Stimulated activated CD4-positive, alpha-beta T cell treated with anti-CD3 and anti-CD28 coated beads, Interleukin-12 subunit alpha, Interleukin-12 subunit beta, amount 100 ng/mL, for 24 hours (primary cell): ENCODE results near the gene ENPP3.
"Not testable (repeated sequence)": the region's sequence is repeated elsewhere in the genome, so short reads cannot be mapped to it uniquely, and the experiment has no call there.

Experiments used
- DNase-seq, 2 experiments: peaks; one replicate each; pipeline ENCODE4 v3.0.0-alpha.2; 2020; ENCODE audit warnings: low read depth in 2 of 2

Gene ENPP3

DNA sequence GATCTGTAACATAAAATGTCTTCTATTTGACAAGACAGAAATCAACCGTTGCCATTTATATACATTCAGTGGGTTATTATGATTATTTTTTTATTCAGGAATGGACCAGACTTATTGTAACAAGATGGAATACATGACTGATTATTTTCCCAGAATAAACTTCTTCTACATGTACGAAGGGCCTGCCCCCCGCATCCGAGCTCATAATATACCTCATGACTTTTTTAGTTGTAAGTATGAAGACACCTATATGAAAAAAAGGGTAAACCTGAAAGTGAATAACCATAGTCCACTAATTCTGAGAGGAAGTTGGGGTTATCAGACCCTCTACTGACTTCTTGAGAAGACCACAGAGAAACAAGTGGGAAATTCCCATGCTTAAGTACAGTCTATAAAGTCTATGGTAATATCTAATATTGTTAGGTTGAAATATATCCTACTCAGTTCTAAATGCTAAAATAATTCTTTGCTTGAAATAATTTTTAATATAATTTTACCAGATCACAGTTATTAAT, 48.2 kb downstream of the ENPP3 start:
- DNase-seq: no peak

DNA sequence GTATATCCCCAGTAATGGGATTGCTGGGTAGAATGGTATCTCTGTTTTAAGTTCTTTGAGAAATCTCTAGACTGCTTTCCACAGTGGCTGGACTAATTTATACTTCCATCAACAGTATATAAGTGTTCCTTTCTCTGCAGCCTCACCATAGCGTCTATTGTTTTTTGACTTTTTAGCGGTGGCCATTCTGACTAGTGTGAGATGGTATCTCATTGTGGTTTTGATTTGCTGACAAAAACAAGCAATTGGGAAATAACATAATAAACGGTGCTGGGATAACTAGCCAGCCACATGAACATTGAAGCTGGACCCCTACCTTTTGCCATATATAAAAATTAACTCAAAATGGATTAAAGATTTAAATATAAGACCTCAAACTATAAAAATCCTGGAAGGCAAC, 49.9 kb downstream of the ENPP3 start:
- DNase-seq: no peak

DNA sequence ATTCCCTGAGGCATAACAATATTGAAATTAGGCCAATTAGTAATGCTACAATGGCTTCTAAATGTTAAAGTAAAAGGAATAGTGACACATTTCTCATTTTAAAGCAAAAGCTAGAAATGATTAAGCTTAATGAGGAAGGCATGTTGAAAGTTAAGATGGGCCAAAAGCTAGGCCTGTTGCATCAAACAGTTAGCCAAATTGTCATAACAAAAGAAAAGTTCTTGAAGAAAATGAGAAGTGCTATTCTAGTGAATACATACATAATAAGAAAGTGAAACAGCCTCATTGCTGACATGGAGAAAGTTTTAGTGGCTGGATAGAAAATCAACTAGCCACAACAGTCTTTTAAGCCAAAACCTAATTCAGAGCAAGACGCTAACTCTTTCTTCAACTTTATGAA, 51.2 kb downstream of the ENPP3 start:
- no peak for DNase-seq

DNA sequence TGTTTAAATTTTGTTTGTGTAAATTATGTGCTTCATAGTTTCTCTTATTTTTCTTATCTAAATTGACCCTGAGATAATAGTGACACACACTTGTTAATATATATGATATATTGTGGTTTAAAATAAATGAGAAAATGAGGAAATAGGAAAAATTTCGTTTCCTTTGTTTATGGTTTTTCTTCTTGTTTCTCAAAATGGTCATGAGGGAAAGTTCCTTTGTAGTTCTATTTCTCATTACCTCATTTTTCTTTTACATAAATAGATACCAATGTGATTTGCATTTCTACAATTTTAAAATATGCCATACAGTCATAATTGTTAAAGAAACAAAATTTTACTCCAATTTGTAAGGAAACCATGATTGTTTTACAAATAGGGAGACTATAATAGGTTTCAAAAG, 54.9 kb downstream of the ENPP3 start:
- no peak for DNase-seq

DNA sequence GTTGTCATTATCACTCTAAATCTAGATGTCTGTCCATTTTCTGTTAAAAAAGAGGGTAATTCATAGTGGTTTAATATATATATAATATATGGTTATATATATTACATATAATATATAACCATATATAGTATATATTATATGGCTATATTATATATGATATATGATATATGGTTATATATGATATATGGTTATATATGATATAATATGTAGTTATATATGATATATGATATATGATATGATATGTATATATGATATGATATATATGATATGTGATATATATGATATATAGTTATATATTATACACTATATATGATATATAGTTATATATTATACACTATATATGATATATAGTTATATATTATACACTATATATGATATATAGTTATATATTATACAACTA, 55.5 kb downstream of the ENPP3 start:
- DNase-seq: no peak

DNA sequence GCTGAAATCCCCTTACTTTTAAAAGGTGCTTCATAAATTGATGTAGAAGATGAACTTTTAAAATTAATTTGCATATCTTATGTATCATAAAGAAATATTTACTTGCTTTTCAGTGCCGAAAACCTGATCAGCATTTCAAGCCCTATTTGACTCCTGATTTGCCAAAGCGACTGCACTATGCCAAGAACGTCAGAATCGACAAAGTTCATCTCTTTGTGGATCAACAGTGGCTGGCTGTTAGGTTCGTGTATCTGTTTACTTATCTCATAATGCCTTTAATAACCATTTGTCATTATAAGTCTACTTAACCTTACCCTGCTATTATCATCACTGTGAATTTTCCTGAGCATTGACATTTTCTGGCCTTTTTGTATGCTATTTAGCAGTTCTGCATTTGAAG, 56.3 kb downstream of the ENPP3 start:
- DNase-seq: no peak

DNA sequence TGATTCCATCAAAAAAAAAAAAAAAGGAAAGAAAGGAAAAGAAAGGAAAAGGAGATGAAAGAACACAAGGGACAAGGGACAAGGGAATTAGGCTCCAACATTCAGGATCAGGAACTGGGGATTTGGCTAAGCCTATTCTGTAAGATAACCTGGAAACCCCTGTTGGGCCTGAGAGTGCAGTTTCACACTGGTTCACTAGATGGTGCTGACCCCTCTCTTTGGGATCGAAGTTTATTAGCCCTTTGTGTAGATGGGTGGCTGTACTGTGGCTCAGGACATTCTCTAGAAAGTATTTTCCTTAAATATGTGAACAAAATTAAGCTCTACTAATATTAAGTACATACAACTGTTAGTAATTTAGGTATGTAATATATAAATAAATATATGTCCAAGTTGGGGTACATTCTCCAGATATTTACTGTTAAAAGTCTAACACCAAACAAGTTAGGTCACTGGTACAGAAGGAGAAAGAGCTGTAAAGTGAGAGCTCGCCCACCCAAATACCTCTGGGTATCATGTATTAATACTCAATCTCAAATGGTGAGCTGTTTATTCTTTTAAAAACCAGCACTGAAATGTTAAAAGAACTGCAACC, 57.8 kb downstream of the ENPP3 start:
- peak in 1 of 2 experiments; percentile 11 for DNase-seq

DNA sequence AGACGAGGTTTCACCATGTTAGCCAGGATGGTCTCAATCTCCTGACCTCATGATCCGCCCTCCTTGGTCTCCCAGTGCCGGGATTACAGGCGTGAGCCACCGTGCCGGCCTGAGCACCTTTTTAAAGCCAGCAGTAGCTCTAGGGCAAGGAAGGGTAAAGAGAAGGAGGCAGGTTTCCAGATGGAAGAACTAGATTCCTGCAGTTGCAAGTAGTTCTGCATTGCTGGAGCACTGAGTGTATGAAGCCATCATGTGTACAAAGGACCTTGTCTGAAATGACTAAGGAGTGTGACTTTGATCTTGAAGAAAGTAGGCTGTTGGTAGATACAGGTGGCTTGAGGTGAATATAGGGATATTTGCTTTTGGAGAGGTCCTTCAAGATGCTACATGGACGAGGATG, 59.9 kb downstream of the ENPP3 start:
- DNase-seq: no peak

DNA sequence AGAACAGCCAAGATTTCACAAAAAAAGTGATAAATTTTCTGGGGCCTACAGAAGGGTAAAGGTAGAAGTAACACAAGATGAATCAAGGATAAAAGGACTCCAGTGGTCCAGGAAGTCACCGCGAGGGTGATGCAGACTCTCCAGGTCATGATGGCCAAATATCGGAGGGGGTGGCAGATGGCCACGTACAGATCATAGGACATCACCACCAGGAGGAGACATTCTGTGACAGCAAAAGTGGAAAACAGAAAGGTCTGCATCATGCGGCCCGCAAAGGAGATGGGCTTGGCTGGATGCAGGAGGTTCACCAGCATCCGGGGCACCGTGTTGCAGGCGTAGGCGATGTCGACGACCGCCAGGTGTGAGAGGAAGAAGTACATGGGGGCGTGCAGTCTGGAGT, 63.7 kb downstream of the ENPP3 start:
- DNase-seq: not testable (repeated sequence)

DNA sequence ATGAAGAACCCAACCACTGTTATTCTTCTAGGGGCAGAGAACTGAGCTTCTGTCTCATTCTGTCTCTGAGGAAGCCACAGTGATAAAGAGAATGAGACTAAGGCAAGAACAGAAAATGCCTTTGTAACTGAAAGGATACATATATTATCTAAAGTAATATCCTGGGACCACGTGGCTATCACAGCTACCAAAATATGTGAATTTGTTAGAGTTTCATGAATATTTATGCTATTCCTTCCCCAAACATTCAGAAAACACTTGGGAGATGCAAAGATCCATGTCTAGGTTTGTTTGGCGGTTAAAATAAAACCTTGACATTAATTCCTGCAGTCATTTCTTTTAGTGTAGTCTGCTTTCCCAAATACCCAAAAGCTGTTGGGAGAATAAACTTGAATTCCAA, 66.8 kb downstream of the ENPP3 start:
- not testable (repeated sequence) for DNase-seq

DNA sequence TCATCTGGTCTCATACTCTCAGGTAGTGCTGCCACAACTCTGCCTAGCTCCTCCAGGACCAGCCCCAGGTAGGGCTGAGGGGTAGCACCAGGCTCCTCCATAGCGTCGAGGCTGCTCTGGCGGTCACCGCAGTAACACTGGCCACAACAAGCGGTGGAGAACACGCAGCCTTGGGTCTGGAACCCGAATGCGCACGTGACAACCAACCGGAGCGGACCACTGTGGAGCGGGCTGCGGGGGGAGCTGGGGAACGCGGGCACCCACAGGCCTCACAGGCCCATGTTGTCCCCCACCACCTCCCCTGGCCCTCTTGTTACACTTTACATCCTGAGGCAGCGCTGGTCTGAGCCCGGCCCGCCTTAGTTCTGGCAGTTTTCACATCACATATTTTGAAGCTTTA, 73.8 kb downstream of the ENPP3 start, which contains the start of gene CTAGE9:
Gene CTAGE9 (minus strand): TSS at position 101 of the 400 bp plus-strand sequence. CDS start 0 bp downstream, at position 101.
- DNase-seq: not testable (repeated sequence)

DNA sequence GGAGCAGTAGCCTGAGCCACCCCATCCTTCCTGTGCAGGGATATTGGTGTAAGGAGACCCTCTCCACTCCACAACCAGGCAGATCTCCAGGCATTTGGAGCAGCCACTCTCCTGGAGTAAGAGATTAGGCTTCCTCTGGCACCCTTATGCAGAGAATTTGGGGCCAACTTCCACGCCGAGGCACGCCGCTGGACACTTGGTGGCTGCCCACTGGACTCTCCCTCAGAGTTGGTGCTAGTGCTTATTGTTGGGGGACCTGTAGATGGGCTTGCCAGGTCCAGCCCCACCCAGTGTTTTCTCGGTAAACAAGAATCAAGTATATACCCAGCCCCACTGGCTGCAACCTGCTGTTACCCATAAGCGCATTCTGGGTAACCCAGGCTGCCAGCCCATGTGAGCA, 78.5 kb downstream of the ENPP3 start:
- not testable (repeated sequence) for DNase-seq

DNA sequence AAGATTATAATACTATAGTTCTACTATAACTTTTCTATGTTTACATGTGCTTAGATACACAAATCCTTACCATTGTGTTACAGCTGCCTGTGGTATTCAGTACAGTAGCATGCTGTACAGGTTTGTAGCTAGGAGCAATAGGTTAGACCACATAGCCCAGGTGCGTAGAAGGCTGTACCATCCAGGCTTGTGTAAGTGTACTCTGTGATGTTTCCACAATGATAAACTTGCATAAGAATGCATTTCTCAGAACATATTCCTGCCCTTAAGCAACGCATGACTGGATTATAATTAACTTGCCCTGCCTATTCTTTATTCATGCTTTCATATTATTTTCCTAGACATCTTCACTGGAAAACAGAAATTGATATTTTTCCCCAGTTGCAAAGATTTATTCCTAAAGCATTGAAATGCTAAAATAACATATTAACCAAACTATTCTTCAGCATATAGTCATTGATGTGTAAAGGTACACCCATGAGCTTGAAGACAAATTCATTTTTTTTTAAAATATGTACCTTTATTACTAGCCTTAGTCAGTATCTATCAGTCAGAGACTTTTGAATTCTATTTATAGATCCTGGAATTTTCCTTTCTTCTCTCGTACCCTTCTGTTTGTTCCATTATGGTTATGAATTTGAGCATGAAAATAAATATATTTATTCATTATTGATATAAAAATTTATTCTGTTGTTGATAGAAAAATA, 80.9 kb downstream of the ENPP3 start:
- DNase-seq: no peak

DNA sequence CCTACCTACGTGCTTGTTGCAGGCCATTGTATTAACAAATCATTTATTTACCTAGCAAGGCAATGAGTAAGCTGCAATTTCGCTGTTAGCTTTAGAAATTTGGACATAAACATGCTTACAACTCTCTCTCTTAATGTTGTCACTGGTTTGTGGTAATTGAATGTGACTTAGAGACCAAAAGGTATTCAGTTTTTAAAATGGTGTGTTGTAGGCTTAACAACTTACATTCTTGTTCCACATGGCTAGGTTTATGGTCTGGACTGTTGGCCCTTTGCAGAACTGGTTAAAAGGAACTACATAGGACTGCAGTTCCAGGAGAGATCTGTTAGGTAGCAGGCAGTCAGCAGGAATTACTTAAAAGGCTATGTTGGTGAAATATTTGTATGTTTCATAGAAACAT, 84.1 kb downstream of the ENPP3 start:
- DNase-seq: no peak

DNA sequence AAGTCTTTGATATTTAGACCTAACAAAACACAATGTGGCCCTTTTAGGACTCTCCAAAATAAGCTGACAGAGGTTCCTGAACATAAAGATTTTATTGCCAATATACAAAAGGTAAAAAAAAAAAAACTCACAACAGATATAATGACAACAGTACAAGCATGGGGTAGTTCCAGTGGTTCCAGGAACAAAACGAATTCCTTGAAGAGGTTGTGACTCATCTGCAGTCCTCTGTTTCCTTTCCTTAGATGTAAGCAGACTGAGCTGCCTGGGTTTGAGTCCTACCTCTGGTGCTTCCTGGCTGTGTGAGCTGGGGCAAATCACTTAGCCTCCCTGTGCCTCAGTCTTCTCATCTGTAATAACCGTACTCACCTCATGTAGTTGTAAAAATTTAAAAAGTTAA, 87.0 kb downstream of the ENPP3 start:
- no peak for DNase-seq

DNA sequence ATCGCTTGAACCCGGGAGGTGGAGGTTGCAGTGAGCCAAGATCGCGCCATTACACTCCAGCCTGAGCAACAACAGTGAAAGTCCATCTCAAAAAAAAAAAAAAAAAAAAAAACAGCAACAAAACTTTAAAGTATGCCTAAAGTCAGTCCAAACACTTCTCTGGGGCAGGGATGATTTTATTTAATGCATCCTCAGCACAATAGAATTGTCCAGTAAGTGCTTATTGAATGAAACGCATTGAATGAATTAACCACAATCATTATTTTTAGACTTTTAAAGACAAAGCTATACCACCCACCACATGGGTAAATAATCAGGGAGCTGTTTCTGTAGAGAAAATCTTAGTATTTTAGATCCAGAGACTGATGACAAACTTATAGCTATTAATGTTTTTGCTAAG, 90.4 kb downstream of the ENPP3 start:
- no peak for DNase-seq

DNA sequence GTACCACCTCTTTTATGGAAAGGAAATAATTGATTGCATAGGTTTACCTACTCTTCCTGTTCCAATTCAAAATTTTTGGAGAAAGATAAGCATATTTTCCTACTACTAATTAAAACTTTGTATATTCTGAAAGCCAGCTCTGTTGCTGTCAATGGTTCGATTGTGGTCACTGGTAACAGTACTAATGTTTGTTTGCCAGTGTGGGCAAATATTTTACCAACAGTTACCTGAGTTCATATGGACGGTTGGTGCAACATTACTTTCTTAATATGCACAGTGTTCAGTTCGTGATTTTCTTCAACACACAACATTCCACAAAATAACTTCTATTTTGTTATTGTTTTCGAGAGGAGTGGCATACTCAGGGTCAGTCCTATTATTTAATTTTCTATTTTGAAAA, 90.8 kb downstream of the ENPP3 start:
- DNase-seq: no peak

DNA sequence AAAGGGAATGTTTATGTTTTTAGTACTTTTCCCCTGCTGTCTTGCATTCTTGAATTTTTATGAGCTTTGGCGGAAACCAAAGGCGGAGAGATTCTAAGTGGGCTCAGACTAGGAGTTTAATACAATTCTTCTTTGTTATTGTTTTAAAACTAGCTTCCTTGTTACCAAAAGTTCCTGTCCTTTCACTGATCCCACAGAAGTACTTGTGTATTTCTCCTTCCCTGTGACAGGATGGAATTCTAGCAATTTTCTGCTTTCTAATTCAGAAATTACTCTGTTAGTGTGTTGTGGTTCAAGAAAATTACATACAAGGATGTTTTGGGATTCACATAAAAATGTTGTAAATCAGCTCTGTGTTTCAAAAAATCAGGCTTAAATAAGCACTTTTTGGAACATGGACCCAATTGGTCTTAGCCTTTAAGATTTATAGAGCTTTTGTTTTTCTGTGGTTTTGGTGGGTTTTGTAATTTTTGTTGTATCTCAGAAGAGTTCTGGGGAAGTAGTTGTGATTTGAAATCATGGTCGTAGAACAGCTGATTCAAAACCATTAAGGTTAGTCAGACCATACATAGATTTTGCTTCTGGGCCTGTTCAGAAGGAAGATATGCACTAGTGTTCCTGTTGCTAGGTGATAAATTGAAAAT, 91.3 kb downstream of the ENPP3 start:
- no peak for DNase-seq

DNA sequence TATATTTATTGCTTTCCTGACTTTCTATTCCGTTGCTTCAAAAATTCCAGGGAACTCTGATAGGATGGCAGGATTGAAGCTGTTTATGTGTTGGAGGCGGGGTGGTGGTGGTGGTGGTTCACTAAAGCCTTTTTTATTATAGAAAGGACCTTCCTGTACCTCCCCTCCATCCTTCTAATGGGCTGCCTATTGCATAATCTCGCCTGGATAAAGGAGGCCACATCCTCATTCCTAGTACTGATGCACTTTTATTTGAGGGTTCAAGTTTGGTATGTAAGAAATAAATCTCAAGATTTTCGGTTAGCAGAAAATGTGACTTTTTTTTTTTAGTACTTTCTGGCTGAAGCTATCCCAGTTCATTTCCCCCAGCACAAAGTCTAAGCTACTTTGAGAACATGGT, 92.4 kb downstream of the ENPP3 start:
- no peak for DNase-seq

DNA sequence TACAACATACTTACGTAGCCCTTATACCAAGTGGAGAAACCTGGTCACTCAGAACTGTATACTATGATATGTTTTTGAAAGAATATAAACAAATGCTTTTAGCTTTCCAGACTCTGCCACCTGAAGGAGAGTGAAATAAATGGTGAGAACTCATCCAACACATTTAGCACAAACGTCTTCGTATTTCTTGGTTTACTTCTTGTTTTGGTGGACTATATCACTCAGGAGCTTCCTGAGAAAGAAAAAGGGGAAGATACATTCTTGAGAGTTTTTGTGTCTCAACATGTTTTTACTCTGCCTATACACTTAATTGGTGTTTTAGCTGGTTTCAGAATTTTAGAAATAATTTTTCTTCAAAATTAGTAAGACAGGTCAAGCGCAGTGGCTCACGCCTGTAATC, 93.2 kb downstream of the ENPP3 start:
- no peak for DNase-seq

DNA sequence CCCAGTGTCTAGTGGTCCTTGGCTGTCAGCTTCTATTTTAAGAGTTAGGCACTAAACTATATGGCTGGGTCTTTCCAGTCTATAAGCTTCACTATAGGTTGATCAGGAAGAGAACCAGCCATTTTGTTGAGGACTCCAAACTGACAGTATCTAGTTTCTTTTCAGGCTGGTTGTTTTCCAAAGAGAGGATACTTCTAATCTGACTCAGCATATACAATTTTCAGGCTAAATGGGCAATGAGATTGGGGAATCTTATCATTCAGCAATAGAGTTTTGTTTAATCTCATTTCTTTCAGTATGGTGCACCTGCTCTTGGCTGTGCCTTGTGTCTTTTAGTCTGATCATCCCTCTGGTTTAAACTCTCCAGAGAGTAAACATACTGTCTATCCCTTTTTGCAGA, 94.1 kb downstream of the ENPP3 start:
- DNase-seq: no peak

DNA sequence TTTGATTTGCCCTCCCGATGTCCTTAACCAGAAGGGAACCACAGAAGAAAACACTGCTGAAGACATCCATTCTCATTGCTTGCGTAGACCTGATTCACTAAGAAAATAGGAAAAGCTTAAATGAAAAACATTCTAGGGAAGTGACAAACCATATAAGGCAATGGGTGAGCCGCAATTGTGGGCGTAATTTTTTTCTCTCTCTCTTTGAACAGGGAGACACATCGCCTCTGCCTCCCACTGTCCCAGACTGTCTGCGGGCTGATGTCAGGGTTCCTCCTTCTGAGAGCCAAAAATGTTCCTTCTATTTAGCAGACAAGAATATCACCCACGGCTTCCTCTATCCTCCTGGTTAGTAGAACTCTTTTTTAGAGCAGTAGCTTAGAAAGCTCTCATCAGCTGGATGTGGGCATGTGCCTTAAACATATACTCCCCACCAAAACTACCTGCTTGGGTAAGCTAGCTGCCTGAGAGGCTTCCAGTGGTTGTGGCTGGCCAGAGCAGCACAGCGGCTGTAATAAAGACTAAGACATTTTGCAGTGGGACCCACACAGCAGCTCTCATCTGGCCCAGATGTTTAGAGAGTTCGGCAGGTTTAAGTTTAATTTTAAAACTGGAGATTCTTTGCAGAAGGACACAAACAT, 96.4 kb downstream of the ENPP3 start:
- DNase-seq: no peak
